CD14-positive monocyte (primary cell): ENCODE data around the gene HNF4A. TPM values are rescaled to one million over a fixed set of nuclear protein-coding genes. Genes with fewer than 3 reads are reported as not detected.

Source experiments
- DNase-seq, 3 donors: peaks; one replicate each; pipeline ENCODE4 v3.0.0-alpha.2; 2011 to 2022
- H2AFZ ChIP-seq: 2 replicates; pipeline ENCODE4 v1.6.0; 2012; ENCODE audit warnings: mild to moderate bottlenecking, low read depth, low read length, inconsistent platforms; ENCODE audit not compliant: insufficient read depth, poor library complexity, severe bottlenecking
- H3K27ac ChIP-seq, 2 donors: 1 replicate in 1 of 2; 2 replicates in 1 of 2; pipeline ENCODE4 v1.5.1; 2012 to 2013; ENCODE audit warnings: low read length in 2 of 2, control low read depth in 1 of 2, inconsistent platforms in 1 of 2, low read depth in 1 of 2, mild to moderate bottlenecking in 1 of 2
- H3K27me3 ChIP-seq, 2 donors: one replicate each; pipeline versions ENCODE4 v1.6.0 to v1.6.1; 2011 to 2013; ENCODE audit warnings: low read length in 2 of 2; ENCODE audit not compliant: control insufficient read depth in 2 of 2, insufficient read depth in 2 of 2
- H3K36me3 ChIP-seq, 2 donors: replicated peaks in 1 of 2; 1 replicate in 1 of 2; 2 replicates in 1 of 2; pipeline versions ENCODE4 v1.5.1 to v1.6.1; 2012 to 2013; ENCODE audit warnings: low read length in 2 of 2, control low read depth in 1 of 2, inconsistent platforms in 1 of 2, mild to moderate bottlenecking in 1 of 2; ENCODE audit not compliant: insufficient read depth in 2 of 2, control insufficient read depth in 1 of 2
- H3K4me1 ChIP-seq, 2 donors: 1 replicate in 1 of 2; 2 replicates in 1 of 2; pipeline versions ENCODE4 v1.5.1 to v1.6.1; 2012 to 2013; ENCODE audit warnings: low read length in 2 of 2, control low read depth in 1 of 2, inconsistent platforms in 1 of 2, mild to moderate bottlenecking in 1 of 2, moderate library complexity in 1 of 2; ENCODE audit not compliant: insufficient read depth in 2 of 2, control insufficient read depth in 1 of 2
- H3K4me2 ChIP-seq: replicated peaks from 2 replicates; pipeline ENCODE3; 2012; ENCODE audit warnings: low read length, moderate library complexity, mild to moderate bottlenecking; ENCODE audit not compliant: poor library complexity, severe bottlenecking; ENCODE audit errors: extremely low read depth
- H3K4me3 ChIP-seq, 3 experiments: fragments of 200-600 bp in 1 of 3; sonication (generic) in 1 of 3; replicated peaks in 1 of 3; 1 replicate in 2 of 3; 2 replicates in 1 of 3; pipeline ENCODE4 v1.5.1; 2011 to 2013; ENCODE audit warnings: low read length in 3 of 3, mild to moderate bottlenecking in 3 of 3, control low read depth in 2 of 3, low read depth in 2 of 3, inconsistent platforms in 1 of 3, moderate library complexity in 1 of 3
- H3K79me2 ChIP-seq: 2 replicates; pipeline ENCODE4 v1.6.0; 2012; ENCODE audit warnings: mild to moderate bottlenecking, control low read depth, inconsistent platforms, low read length, moderate library complexity; ENCODE audit not compliant: insufficient read depth
- H3K9ac ChIP-seq: 2 replicates; pipeline ENCODE4 v1.6.0; 2017; ENCODE audit warnings: low read length, mild to moderate bottlenecking; ENCODE audit not compliant: insufficient read depth, poor library complexity, severe bottlenecking
- H3K9me3 ChIP-seq, 2 donors: replicated peaks in 1 of 2; 1 replicate in 1 of 2; 2 replicates in 1 of 2; pipeline versions ENCODE4 v1.5.1 to v1.6.1; 2012 to 2013; ENCODE audit warnings: low read length in 2 of 2, control low read depth in 1 of 2; ENCODE audit not compliant: control insufficient read depth in 1 of 2, insufficient read depth in 1 of 2
- H4K20me1 ChIP-seq: 2 replicates; pipeline ENCODE4 v1.6.0; 2012; ENCODE audit warnings: mild to moderate bottlenecking, low read length, control low read depth, moderate library complexity; ENCODE audit not compliant: insufficient read depth
- H3K27ac Mint-ChIP-seq, 7 donors: one replicate each; pipeline ENCODE4 v1.8.0; 2020; ENCODE audit warnings: mild to moderate bottlenecking in 7 of 7, mixed read lengths in 7 of 7, moderate library complexity in 6 of 7, inconsistent platforms in 2 of 7
- H3K27me3 Mint-ChIP-seq, 3 donors: one replicate each; pipeline ENCODE4 v1.8.0; 2021 to 2022; ENCODE audit warnings: low read depth in 3 of 3, mild to moderate bottlenecking in 3 of 3, mixed read lengths in 3 of 3, moderate library complexity in 3 of 3, inconsistent platforms in 1 of 3
- H3K36me3 Mint-ChIP-seq, 2 donors: one replicate each; pipeline ENCODE4 v1.8.0; 2020; ENCODE audit warnings: mixed read lengths in 2 of 2, inconsistent platforms in 1 of 2, mild to moderate bottlenecking in 1 of 2
- H3K4me1 Mint-ChIP-seq: one replicate; pipeline ENCODE4 v1.8.0; 2020; ENCODE audit warnings: mild to moderate bottlenecking, mixed read lengths
- H3K4me3 Mint-ChIP-seq, 2 donors: one replicate each; pipeline ENCODE4 v1.8.0; 2020; ENCODE audit warnings: mild to moderate bottlenecking in 2 of 2, mixed read lengths in 2 of 2, moderate library complexity in 1 of 2
- H3K9me3 Mint-ChIP-seq, 7 donors: one replicate each; pipeline ENCODE4 v1.8.0; 2020 to 2022; ENCODE audit warnings: mixed read lengths in 7 of 7, mild to moderate bottlenecking in 6 of 7, moderate library complexity in 6 of 7, inconsistent platforms in 2 of 7
- WGBS: methylation state at CpG from one replicate; pipeline ENCODE4 v1.1.5; 2013; ENCODE audit warnings: missing lambda C conversion rate; ENCODE audit not compliant: insufficient coverage; 5-methylcytosine and 5-hydroxymethylcytosine counted together
- intact Hi-C, 2 donors: fragments of 100-400 bp; cut with micrococcal nuclease; formaldehyde crosslinking; loops; one replicate each; pipeline versions ENCODE4 v1.15.0 to v1.15.1; 2023
- polyA plus RNA-seq, 3 donors: library from polyadenylated mRNA; depleted of rRNA in 1 of 3; unstranded in 2 of 3; stranded (reverse) in 1 of 3; fragments of 300-500 nt in 2 of 3; fragments of >200 nt in 1 of 3; fragmentation: Illumina TruSeq in 2 of 3; gene quantifications; 1 replicate in 2 of 3; 2 replicates in 1 of 3; pipeline ENCODE4 v1.2.3, GENCODE V29; 2012 to 2021
- TF ChIP-seq, protein P1 (sequence below): fragments of 200-600 bp; IDR thresholded peaks from one replicate; pipeline ENCODE4 v1.8.0; 2022; ENCODE audit warnings: antibody characterized with exemption, mild to moderate bottlenecking

Gene HNF4A
- polyA plus RNA-seq, 3 donors, result not detected

DNA sequence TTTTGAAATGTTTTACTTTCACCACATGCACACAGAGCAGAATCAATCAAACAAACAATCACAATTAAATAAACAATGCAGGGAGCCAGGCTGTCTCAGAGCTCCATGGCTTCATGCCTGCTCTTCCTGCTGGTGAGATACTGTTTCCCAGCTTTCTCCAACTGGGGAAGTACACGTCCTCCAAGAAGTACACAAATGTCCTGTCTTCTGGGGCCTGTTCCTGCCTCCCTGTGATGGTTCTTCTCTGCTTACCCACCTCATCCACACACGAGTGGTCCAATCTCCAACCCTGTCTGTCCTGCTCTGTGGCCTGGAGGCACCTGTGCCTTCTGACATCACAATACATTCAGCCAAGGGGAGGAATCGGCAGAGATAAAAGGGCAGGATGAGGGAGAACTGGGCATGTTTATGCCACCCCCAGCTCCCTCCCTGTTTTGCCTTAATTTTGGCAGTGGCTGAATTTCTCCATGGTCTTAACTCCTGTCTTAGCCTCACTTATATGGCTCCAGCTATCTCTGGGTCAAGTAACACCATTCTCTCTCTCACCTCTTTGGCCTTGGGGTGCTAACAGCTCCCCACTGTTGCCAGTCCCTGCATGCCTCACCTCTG is 94.9 kb downstream of the HNF4A start:
- no peaks in the 10 kb centered on the region for H3K9me3 ChIP-seq
- no peak overlapping the region for H3K27ac ChIP-seq
- H3K9me3 Mint-ChIP-seq, result peaks cover 0 to 2% (median 0%) of the 10 kb centered on the region in 7 donors
- peaks cover 7% of the 10 kb centered on the region for H3K4me1 Mint-ChIP-seq
- H3K4me1 ChIP-seq, result peaks cover 6% of the 10 kb centered on the region in 2 donors
- TF ChIP-seq, protein P1, sequence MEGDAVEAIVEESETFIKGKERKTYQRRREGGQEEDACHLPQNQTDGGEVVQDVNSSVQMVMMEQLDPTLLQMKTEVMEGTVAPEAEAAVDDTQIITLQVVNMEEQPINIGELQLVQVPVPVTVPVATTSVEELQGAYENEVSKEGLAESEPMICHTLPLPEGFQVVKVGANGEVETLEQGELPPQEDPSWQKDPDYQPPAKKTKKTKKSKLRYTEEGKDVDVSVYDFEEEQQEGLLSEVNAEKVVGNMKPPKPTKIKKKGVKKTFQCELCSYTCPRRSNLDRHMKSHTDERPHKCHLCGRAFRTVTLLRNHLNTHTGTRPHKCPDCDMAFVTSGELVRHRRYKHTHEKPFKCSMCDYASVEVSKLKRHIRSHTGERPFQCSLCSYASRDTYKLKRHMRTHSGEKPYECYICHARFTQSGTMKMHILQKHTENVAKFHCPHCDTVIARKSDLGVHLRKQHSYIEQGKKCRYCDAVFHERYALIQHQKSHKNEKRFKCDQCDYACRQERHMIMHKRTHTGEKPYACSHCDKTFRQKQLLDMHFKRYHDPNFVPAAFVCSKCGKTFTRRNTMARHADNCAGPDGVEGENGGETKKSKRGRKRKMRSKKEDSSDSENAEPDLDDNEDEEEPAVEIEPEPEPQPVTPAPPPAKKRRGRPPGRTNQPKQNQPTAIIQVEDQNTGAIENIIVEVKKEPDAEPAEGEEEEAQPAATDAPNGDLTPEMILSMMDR, result no peak
- H3K36me3 ChIP-seq, result no peaks in the 10 kb centered on the region
- no peaks in the 10 kb centered on the region for H4K20me1 ChIP-seq
- no peak overlapping the region for H3K27ac Mint-ChIP-seq
- no peaks in the 10 kb centered on the region for H3K36me3 Mint-ChIP-seq
- H3K27me3 Mint-ChIP-seq, result peaks cover 7 to 8% (median 7%) of the 10 kb centered on the region in 3 donors
- intact Hi-C loops, result no loop called here
- no peaks in the 10 kb centered on the region for H3K79me2 ChIP-seq
- DNase-seq, result no peak
- H3K9ac ChIP-seq, result no peak overlapping the region
- no peak overlapping the region for H3K4me3 ChIP-seq
- H2AFZ ChIP-seq, result no peak overlapping the region
- H3K27me3 ChIP-seq, result no peaks in the 10 kb centered on the region
- no peak overlapping the region for H3K4me3 Mint-ChIP-seq
- no peak overlapping the region for H3K4me2 ChIP-seq
- 71% methylated on average over 1 of the region's 3 CpGs for WGBS

DNA sequence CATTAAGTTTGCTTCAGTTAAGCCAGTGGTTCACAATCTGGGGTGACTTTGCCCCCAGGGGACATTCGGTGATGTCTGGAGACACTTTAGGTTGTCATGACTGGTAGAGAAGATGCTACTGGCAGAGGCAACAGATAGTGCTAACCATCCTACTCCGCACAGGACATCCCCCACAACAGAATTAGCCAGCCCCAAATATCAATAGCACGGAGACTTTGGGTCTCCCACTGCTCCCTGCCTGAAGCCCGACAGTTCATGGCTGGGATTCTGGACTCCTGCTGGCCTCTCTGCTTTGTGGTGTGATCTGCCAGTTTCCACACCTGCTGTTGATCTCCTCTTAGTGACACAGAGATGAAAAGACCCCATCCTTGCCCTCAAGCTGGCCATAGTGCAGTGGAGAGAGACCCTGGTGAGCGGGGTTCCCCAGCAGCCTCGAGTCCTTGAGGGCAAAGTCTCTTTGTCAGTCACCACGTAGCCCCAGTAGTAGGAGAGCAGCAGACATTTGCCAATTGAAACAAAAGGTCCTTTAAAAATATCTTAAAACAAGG is 95.5 kb downstream of the HNF4A start:
- intact Hi-C loops, result no loop called here
- peaks cover 9% of the 10 kb centered on the region for H3K4me1 Mint-ChIP-seq
- Histone ChIP-seq H4K20me1 (no peaks in the 10 kb centered on the region), H3K79me2 (no peaks in the 10 kb centered on the region), H2AFZ (no peak overlapping the region), H3K9me3 (no peaks in the 10 kb centered on the region), H3K27ac (no peak overlapping the region), H3K9ac (no peak overlapping the region), H3K4me1 (peaks cover 8% of the 10 kb centered on the region in 2 donors), H3K27me3 (no peaks in the 10 kb centered on the region), H3K4me3 (no peak overlapping the region), H3K36me3 (no peaks in the 10 kb centered on the region), H3K4me2 (no peak overlapping the region)
- TF ChIP-seq, protein P1, result no peak
- H3K27ac Mint-ChIP-seq, result no peak overlapping the region
- H3K4me3 Mint-ChIP-seq, result no peak overlapping the region
- H3K27me3 Mint-ChIP-seq, result peaks cover 6 to 9% (median 7%) of the 10 kb centered on the region in 3 donors
- no peaks in the 10 kb centered on the region for H3K36me3 Mint-ChIP-seq
- H3K9me3 Mint-ChIP-seq, result peaks cover 0 to 2% (median 0%) of the 10 kb centered on the region in 7 donors
- DNase-seq, result no peak
- 80% methylated on average over 5 of the region's 7 CpGs for WGBS
